ENCODE results near the gene MYLK4. TPM values are rescaled to one million over a fixed set of nuclear protein-coding genes. Genes with fewer than 3 reads are reported as not detected.

MYLK4 gene
- total RNA-seq, 1 experiment from 2014 or later = 0.26 TPM

DNA sequence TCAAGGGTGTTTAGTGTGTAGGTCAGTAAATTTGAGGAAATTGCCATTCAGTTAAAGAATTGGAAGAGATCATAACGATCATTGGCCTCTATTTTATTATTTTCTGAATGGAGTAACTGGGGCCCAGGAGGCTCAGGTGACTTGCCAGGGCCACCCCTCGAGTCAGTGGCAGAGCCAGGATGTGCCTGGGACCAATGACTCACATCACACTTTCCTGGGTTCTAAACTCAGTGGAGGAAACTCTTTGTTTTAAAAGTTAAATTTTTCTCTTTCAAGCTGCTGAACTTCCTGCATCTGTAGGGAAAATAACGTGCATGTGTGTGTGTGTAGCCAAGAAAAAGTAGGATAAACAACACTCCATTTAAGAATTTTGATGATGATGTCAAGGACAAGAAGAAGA, 135.5 kb downstream of the MYLK4 start:
- Histone ChIP-seq H3K27ac (no peak overlapping the region), H3K4me3 (no peak overlapping the region), H3K36me3 (no peaks in the 10 kb centered on the region), H3K9me3 (replicated peaks) (no peaks in the 10 kb centered on the region; the same call in 1 of the 2 replicates), H3K4me1 (replicated peaks) (peaks cover 6% of the 10 kb centered on the region), H3K27me3 (replicated peaks) (no peaks in the 10 kb centered on the region; the same call in 1 of the 2 replicates)
- DNase-seq (ENCODE audit: low read depth in 1 of 2, low spot score in 2 of 2) = no peak

DNA sequence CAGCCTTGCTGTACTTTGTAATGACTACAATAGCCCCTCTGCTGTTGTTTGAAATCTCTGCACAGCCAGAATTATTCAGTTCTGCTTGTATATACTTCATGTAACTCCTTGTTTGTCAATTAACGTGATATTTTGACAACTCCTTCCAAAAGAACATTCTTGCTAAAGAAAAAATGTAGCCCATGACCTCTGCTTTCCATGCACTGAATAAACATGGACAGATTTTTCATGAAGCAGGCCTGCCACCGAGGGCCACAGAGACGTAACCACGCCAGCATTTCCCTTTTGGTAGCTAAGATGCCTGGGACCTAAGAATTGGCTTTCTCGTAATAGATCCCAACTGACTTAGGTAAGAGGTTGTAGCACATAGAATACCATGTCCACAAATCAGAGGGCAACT, 135.9 kb downstream of the MYLK4 start:
- Histone ChIP-seq H3K4me3 (no peak overlapping the region), H3K9me3 (replicated peaks) (no peaks in the 10 kb centered on the region; the same call in 1 of the 2 replicates), H3K36me3 (no peaks in the 10 kb centered on the region), H3K27ac (no peak overlapping the region), H3K27me3 (replicated peaks) (no peaks in the 10 kb centered on the region; the same call in 1 of the 2 replicates), H3K4me1 (replicated peaks) (peaks cover 6% of the 10 kb centered on the region)
- no peak for DNase-seq (ENCODE audit: low read depth in 1 of 2, low spot score in 2 of 2)

DNA sequence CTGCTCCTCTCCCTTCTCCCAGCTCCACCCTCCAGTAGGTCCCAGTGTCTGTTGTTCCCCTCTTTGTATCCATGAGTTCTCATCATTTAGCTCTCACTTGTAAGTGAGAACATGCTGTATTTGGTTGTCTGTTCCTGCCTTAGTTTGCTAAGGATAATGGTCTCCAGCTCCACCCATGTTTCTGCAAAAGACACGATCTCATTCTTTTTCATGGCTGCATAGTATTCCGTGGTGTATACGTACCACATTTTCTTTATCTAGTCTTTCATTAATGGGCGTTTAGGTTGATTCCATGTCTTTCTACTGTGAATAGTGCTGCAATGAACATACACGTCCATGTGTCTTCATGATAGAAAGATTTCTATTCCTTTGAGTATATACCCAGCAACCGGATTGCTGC, 136.6 kb downstream of the MYLK4 start:
- Histone ChIP-seq H3K27ac (no peak overlapping the region), H3K4me1 (replicated peaks) (peaks cover 6% of the 10 kb centered on the region), H3K9me3 (replicated peaks) (no peaks in the 10 kb centered on the region; the same call in 1 of the 2 replicates), H3K4me3 (no peak overlapping the region), H3K27me3 (replicated peaks) (no peaks in the 10 kb centered on the region; the same call in 1 of the 2 replicates), H3K36me3 (no peaks in the 10 kb centered on the region)
- DNase-seq (ENCODE audit: low read depth in 1 of 2, low spot score in 2 of 2) = no peak

Other genes with a start within 250 kb of the MYLK4 start
- gene WRNIP1, start 14.5 kb upstream of the MYLK4 start, total RNA-seq (2014; rRNA removed; shearing (Covaris generic)) = 122 and 130 TPM in 2 replicates
- gene SERPINB1, start 90.9 kb upstream of the MYLK4 start, total RNA-seq (2014; rRNA removed; shearing (Covaris generic)) = 22.6 and 28.0 TPM in 2 replicates
- 5.0 and 6.8 TPM in 2 replicates for gene SERPINB9, start 152.4 kb upstream of the MYLK4 start, total RNA-seq (2014; rRNA removed; shearing (Covaris generic))
- 130 and 144 TPM in 2 replicates for gene SERPINB6, start 220.6 kb upstream of the MYLK4 start, total RNA-seq (2014; rRNA removed; shearing (Covaris generic))
- 44.9 and 47.1 TPM in 2 replicates for gene NQO2, start 249.0 kb upstream of the MYLK4 start, total RNA-seq (2014; rRNA removed; shearing (Covaris generic))